OCI-M1 (cell line): ENCODE measurements around the gene TRPV2.
"Not testable (repeated sequence)": the region's sequence is repeated elsewhere in the genome, so short reads cannot be mapped to it uniquely, and the experiment has no call there.

Source experiments
- DNase-seq: peaks from one replicate; lab custom pipeline; 2025; lab: John Stamatoyannopoulos, UW

The TRPV2 gene

GRCh38 chr17:16435925-16436886, 20.8 kb downstream of the TRPV2 start:
- DNase-seq, result no peak

GRCh38 chr17:16437083-16437482, 21.7 kb downstream of the TRPV2 start:
- no peak for DNase-seq

- DNase-seq, result no peak
These were observed 22.8 kb downstream of the TRPV2 start for GRCh38 chr17:16438173-16438556.

- DNase-seq, result peak; percentile 98
These were observed 23.4 kb downstream of the TRPV2 start for GRCh38 chr17:16438557-16439302.

- DNase-seq, result peak; percentile 37
These were observed 24.0 kb downstream of the TRPV2 start for GRCh38 chr17:16439303-16439791.

GRCh38 chr17:16439811-16440351, 24.5 kb downstream of the TRPV2 start:
- DNase-seq, result peak; percentile 30

GRCh38 chr17:16440354-16440753, 25.0 kb downstream of the TRPV2 start:
- not testable (repeated sequence) for DNase-seq

- no peak for DNase-seq
These were observed 25.7 kb downstream of the TRPV2 start for GRCh38 chr17:16440901-16441629.

GRCh38 chr17:16442141-16442540, 26.8 kb downstream of the TRPV2 start:
- peak; percentile 38 for DNase-seq

GRCh38 chr17:16442594-16443510, 27.5 kb downstream of the TRPV2 start:
- no peak for DNase-seq

- DNase-seq, result no peak
These were observed 28.3 kb downstream of the TRPV2 start for GRCh38 chr17:16443511-16444257.

GRCh38 chr17:16444258-16444886, 29.0 kb downstream of the TRPV2 start:
- no peak for DNase-seq

GRCh38 chr17:16446338-16446983, 31.1 kb downstream of the TRPV2 start:
- DNase-seq, result no peak

GRCh38 chr17:16447676-16448075, 32.3 kb downstream of the TRPV2 start:
- DNase-seq, result no peak

- no peak for DNase-seq
These were observed 33.1 kb downstream of the TRPV2 start for GRCh38 chr17:16448490-16448889.

- DNase-seq, result no peak
These were observed 33.8 kb downstream of the TRPV2 start for GRCh38 chr17:16449121-16449570.

- DNase-seq, result no peak
These were observed 34.7 kb downstream of the TRPV2 start for GRCh38 chr17:16450028-16450427.

- DNase-seq, result not testable (repeated sequence)
These were observed 36.9 kb downstream of the TRPV2 start for GRCh38 chr17:16452268-16452667.

GRCh38 chr17:16453493-16453851, 38.1 kb downstream of the TRPV2 start:
- DNase-seq, result no peak
